Activated T-cell treated with anti-CD3 and anti-CD28 coated beads, Interleukin-2, amount 50 U/mL, for 24 hours (primary cell): Measurements from ENCODE around the gene MGAT3.

Source experiments
- DNase-seq: peaks from one replicate; pipeline ENCODE4 v3.0.0-alpha.2; 2020
- H3K27ac Mint-ChIP-seq: 2 replicates; pipeline ENCODE4 v1.8.0; 2020; ENCODE audit warnings: mild to moderate bottlenecking, mixed read lengths
- H3K27me3 Mint-ChIP-seq: 2 replicates; pipeline ENCODE4 v1.8.0; 2020; ENCODE audit warnings: mixed read lengths
- H3K36me3 Mint-ChIP-seq: 2 replicates; pipeline ENCODE4 v1.8.0; 2020; ENCODE audit warnings: low read depth, mixed read lengths
- H3K4me1 Mint-ChIP-seq: 2 replicates; pipeline ENCODE4 v1.8.0; 2020; ENCODE audit warnings: low read depth, mixed read lengths
- H3K4me3 Mint-ChIP-seq: 2 replicates; pipeline ENCODE4 v1.8.0; 2020; ENCODE audit warnings: mild to moderate bottlenecking, moderate library complexity, mixed read lengths
- H3K9me3 Mint-ChIP-seq: 2 replicates; pipeline ENCODE4 v1.8.0; 2020; ENCODE audit warnings: mixed read lengths

Gene MGAT3

DNA sequence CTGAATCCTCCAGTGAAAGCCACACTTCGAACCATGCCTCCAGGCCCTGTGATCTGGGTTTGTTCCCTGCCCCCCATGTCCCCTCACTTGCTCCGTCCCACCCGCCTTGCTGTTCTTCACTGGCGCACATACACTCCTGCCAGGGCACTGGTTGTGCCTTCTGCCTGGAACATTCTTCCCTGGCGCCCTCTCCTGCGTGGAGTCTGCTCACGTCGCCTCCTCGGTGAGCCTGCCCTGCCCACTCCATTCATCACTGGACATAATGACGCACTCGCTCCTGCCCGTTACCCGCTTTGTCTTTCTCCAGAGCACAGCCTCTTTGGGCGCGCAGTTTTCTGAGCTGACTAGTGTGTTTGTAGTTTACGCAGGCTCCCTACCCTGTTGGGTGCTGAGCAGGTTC is 24.2 kb downstream of the MGAT3 start:
- no peak overlapping the region for H3K27ac Mint-ChIP-seq
- no peak overlapping the region for H3K4me3 Mint-ChIP-seq
- DNase-seq = no peak
- H3K36me3 Mint-ChIP-seq = no peaks in the 10 kb centered on the region
- H3K27me3 Mint-ChIP-seq = no peaks in the 10 kb centered on the region
- no peaks in the 10 kb centered on the region for H3K9me3 Mint-ChIP-seq
- H3K4me1 Mint-ChIP-seq = no peaks in the 10 kb centered on the region

DNA sequence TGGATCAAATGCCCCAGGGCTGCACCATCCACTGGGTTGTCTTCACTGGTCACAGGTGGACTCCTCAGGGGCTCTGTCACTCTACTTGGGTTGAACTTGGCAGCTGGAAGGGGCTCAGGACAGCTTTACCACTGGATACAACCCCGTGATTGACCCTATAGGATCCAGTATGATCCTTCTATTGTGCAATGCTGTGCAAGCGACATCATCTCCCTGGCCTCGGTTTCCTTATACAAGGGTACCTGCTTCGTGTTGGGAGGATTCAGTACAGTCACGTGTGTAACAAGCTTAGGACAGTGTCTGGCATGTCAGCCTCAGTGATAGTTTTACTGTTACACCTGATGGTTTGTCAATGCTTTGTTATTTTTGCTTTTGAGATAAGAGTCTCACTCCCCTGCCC is 24.8 kb downstream of the MGAT3 start:
- Mint-ChIP-seq H3K4me3 (no peak overlapping the region), H3K4me1 (no peaks in the 10 kb centered on the region), H3K36me3 (no peaks in the 10 kb centered on the region), H3K27me3 (no peaks in the 10 kb centered on the region), H3K9me3 (no peaks in the 10 kb centered on the region), H3K27ac (no peak overlapping the region)
- no peak for DNase-seq

DNA sequence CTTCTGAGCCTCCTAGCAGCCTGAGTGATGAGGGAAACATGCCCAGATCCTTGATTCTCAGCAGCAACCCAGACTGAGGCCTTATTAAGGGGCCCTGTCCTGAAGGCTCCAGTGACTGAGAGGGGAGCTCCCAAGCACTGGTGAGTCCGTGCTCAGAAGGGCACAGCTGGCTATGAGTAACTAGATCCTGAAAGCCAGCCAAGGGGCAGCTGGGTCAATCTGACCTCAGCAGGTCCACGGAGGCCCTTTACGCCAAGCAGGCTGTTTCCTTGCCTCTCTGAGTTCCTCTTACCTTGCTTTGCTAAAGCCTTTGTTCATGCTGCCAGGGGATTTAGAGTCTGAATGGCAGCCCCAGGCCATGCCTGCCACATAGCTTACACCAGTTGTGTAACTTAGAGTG is 26.0 kb downstream of the MGAT3 start:
- Mint-ChIP-seq H3K4me3 (no peak overlapping the region), H3K27ac (no peak overlapping the region), H3K36me3 (no peaks in the 10 kb centered on the region)

DNA sequence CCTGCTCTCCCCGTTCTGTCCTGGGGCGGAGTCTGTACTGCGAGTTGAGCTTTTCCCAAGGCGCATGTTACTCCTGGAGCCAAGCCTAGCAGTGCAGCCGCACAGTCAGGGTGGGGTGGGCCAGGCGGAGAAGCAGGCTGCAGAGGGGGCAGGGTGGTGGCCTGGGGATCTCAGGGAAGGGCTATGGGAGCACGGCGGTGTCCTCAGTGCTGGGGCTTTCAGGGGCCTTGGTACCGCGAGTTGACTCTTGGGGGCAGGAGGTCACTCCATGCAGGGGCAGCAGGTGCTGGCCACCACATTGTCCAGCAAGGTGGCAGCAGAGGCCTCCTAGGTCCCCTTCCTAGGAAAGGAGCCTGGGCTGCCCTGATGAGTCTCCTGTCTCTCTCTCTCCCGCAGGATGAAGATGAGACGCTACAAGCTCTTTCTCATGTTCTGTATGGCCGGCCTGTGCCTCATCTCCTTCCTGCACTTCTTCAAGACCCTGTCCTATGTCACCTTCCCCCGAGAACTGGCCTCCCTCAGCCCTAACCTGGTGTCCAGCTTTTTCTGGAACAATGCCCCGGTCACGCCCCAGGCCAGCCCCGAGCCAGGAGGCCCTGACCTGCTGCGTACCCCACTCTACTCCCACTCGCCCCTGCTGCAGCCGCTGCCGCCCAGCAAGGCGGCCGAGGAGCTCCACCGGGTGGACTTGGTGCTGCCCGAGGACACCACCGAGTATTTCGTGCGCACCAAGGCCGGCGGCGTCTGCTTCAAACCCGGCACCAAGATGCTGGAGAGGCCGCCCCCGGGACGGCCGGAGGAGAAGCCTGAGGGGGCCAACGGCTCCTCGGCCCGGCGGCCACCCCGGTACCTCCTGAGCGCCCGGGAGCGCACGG is 30.4 kb downstream of the MGAT3 start:
- no peaks in the 10 kb centered on the region for H3K27me3 Mint-ChIP-seq
- DNase-seq = no peak
- no peaks in the 10 kb centered on the region for H3K36me3 Mint-ChIP-seq
- H3K4me3 Mint-ChIP-seq = no peak overlapping the region
- H3K27ac Mint-ChIP-seq = no peak overlapping the region
- H3K4me1 Mint-ChIP-seq = peaks cover 7% of the 10 kb centered on the region
- no peaks in the 10 kb centered on the region for H3K9me3 Mint-ChIP-seq

More for the DNA sequence above, 26.0 kb downstream of the MGAT3 start:
- DNase-seq = no peak
- no peaks in the 10 kb centered on the region for H3K27me3 Mint-ChIP-seq
- H3K4me1 Mint-ChIP-seq = no peaks in the 10 kb centered on the region
- H3K9me3 Mint-ChIP-seq = no peaks in the 10 kb centered on the region

DNA sequence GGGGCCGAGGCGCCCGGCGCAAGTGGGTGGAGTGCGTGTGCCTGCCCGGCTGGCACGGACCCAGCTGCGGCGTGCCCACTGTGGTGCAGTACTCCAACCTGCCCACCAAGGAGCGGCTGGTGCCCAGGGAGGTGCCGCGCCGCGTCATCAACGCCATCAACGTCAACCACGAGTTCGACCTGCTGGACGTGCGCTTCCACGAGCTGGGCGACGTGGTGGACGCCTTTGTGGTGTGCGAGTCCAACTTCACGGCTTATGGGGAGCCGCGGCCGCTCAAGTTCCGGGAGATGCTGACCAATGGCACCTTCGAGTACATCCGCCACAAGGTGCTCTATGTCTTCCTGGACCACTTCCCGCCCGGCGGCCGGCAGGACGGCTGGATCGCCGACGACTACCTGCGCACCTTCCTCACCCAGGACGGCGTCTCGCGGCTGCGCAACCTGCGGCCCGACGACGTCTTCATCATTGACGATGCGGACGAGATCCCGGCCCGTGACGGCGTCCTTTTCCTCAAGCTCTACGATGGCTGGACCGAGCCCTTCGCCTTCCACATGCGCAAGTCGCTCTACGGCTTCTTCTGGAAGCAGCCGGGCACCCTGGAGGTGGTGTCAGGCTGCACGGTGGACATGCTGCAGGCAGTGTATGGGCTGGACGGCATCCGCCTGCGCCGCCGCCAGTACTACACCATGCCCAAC is 31.2 kb downstream of the MGAT3 start:
- H3K27ac Mint-ChIP-seq = no peak overlapping the region
- H3K4me3 Mint-ChIP-seq = no peak overlapping the region
- H3K27me3 Mint-ChIP-seq = no peaks in the 10 kb centered on the region
- no peaks in the 10 kb centered on the region for H3K9me3 Mint-ChIP-seq
- peaks cover 7% of the 10 kb centered on the region for H3K4me1 Mint-ChIP-seq
- H3K36me3 Mint-ChIP-seq = no peaks in the 10 kb centered on the region
- no peak for DNase-seq

DNA sequence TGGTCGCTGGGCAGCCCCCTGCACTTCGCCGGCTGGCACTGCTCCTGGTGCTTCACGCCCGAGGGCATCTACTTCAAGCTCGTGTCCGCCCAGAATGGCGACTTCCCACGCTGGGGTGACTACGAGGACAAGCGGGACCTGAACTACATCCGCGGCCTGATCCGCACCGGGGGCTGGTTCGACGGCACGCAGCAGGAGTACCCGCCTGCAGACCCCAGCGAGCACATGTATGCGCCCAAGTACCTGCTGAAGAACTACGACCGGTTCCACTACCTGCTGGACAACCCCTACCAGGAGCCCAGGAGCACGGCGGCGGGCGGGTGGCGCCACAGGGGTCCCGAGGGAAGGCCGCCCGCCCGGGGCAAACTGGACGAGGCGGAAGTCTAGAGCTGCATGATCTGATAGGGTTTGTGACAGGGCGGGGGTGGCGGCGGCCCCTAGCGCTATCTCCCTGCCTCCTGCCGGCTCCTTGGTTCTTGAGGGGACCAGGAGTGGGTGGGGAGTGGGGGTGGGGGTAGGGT is 31.8 kb downstream of the MGAT3 start:
- H3K27ac Mint-ChIP-seq = no peak overlapping the region
- no peak overlapping the region for H3K4me3 Mint-ChIP-seq
- no peaks in the 10 kb centered on the region for H3K9me3 Mint-ChIP-seq
- H3K36me3 Mint-ChIP-seq = no peaks in the 10 kb centered on the region
- H3K27me3 Mint-ChIP-seq = no peaks in the 10 kb centered on the region
- peaks cover 9% of the 10 kb centered on the region for H3K4me1 Mint-ChIP-seq
- no peak for DNase-seq

DNA sequence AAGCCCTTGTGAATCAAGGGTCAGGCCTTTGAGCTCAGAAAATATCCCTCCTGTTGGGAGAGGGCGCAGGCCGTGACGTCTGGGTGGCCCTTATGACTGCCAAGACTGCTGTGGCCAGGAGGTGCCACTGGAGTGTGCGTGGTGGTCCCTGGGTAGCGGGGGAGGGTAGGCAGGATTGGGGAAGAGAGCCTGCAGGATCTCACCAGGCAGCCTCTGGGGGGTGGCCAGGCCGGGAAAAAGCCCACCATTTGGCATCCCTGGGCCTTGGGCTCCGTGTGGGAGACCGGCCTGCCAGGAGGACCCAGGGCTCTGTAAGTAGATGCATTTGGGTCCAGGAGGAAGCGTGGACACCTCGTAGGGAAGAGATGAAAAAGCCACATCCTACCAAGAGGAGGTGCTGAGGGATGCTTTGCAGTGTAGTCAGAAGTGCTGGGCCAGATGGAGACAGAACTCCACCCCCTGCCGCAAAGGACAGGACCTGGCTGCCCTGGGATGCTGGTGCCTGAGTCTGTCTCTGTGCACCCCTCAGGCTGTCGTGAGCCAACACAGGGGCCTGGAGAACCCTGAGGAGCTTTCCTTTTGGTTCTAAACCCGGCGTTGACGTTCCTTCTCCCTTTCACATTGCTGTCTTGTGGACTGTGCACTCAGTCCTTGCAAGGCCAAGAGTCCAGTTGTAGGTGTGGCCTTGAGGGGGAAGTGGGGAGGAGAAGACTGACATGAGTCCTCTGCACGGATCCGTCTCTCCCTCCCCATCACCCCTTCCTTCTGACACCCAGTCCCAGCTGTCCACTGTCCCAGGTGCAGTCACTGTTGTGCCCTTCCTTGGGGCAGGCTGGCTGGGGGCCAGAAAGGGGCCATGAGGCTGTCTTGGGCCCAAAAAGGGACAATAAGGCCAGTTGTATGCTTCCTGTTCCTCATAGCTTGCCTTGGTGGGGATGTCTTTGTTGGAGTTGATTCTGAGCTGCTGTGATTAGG is 32.6 kb downstream of the MGAT3 start:
- Mint-ChIP-seq H3K4me1 (peaks cover 9% of the 10 kb centered on the region), H3K27ac (no peak overlapping the region), H3K4me3 (no peak overlapping the region)

DNA sequence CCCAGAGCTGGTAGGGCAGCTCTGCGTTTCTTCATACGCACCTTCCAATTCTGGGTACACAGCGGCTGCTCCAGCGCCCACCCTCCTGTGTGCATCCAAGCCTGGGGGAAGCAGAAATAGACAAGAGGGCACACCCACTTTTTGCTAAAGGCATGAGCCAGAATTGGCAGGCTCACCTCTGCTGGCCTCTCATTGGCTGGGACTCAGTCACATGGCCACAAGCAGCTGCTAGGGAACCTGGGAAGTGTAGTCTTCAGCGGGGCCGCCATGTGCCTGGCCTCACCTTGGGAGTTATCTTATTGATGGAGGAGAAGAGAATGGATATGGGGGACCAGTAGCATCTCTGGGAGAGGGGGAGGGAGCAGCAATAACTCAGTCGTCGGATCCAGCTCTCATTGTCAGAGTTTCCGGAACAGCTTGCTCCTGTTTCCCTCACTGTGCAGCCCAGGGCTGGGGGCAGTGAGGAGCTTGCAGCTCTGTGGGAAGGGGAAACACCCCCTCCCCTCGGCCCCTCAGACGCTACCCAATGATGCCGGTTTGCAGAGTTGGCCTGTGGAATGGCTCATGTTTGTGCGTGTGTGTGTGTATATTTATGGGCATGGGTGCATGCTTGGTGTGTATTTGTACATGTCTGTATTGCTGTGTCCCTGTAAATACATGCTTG is 33.5 kb downstream of the MGAT3 start:
- Mint-ChIP-seq H3K4me3 (no peak overlapping the region), H3K36me3 (no peaks in the 10 kb centered on the region), H3K27me3 (no peaks in the 10 kb centered on the region), H3K9me3 (no peaks in the 10 kb centered on the region), H3K27ac (peak overlapping the region; percentile 23), H3K4me1 (peaks cover 9% of the 10 kb centered on the region)
- DNase-seq = peak; percentile 78

More for the DNA sequence above, 32.6 kb downstream of the MGAT3 start:
- no peak for DNase-seq
- no peaks in the 10 kb centered on the region for H3K27me3 Mint-ChIP-seq
- no peaks in the 10 kb centered on the region for H3K9me3 Mint-ChIP-seq
- no peaks in the 10 kb centered on the region for H3K36me3 Mint-ChIP-seq

DNA sequence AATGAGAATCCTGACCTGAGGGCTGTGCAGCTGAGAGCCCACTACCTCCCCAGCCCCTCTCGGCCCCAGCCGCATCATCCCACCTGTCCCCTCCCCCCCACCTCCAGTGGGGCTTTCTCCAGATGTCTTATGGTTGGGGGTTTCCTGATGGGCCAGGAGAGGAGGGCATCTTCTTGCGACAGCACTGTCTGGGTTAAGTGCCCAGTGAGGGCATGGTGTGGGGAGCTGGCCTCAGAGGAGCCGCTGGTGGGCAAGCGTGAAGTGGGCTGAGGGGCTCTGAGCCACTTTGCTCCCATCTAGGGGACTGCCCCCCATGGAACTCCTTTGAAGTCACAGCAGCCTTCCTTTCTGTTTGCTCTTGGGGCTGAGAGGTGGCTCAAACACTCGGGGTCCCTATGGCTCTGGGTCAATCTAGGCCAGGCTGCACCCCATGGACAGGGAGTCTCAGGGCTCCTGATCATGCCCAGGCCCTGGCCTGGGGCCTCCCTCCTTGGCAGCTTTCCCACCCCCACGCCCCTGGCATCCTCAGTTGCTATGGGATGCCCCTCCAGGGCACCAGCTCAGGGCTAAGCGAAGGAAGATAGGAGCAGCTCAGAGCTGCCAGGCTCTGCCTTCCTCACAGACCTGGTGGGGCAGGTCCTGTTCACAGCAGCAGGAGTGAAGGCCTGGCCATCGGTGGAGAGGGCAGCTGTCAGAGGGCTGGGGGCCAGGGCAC is 34.3 kb downstream of the MGAT3 start:
- Mint-ChIP-seq H3K36me3 (no peaks in the 10 kb centered on the region), H3K4me3 (no peak overlapping the region), H3K27me3 (no peaks in the 10 kb centered on the region), H3K9me3 (no peaks in the 10 kb centered on the region), H3K4me1 (peaks cover 9% of the 10 kb centered on the region), H3K27ac (no peak overlapping the region)
- no peak for DNase-seq

DNA sequence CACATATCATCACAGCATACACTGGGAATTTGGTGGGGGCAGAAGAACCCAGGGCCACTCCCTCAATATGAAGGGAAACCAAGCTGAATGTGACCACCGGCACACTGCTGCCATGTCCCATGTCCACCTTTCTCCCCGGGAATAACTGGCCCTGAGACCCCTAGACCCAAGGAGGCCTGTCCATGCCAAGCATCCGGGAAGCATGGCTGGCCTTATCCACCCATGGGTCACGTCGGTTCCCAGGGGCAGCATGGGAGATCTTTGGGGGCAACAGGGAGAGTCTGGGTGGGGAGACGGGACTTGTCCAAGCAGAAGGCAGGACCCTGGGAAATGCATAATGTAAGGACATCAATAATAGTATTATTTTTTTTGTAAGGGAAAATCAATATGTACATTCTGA is 34.9 kb downstream of the MGAT3 start:
- H3K4me1 Mint-ChIP-seq = peaks cover 13% of the 10 kb centered on the region
- H3K27ac Mint-ChIP-seq = no peak overlapping the region
- no peaks in the 10 kb centered on the region for H3K36me3 Mint-ChIP-seq
- DNase-seq = no peak
- H3K27me3 Mint-ChIP-seq = no peaks in the 10 kb centered on the region
- H3K9me3 Mint-ChIP-seq = no peaks in the 10 kb centered on the region
- H3K4me3 Mint-ChIP-seq = no peak overlapping the region

DNA sequence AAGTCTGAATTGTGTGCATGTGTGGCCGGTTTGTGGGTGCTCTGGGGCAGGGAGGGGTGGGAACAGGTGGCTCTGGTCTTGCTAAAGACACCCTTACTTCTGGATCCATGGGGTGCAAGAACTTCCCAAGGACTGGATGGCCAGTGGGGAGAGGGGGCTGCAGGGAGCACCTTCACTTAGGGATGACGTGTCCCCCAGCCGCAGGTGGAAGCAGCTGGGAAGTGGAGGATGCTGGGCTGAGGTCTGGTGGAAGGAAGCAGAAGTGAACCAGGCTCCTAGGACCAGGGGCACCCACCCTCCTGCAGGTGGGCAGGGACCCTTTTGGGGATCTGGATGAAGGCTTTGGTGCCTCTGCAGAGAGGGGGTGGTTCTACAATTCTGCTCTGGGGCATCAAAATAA is 35.4 kb downstream of the MGAT3 start:
- H3K4me1 Mint-ChIP-seq = peaks cover 13% of the 10 kb centered on the region
- H3K4me3 Mint-ChIP-seq = no peak overlapping the region
- H3K27ac Mint-ChIP-seq = no peak overlapping the region
- no peaks in the 10 kb centered on the region for H3K9me3 Mint-ChIP-seq
- H3K27me3 Mint-ChIP-seq = no peaks in the 10 kb centered on the region
- DNase-seq = no peak
- no peaks in the 10 kb centered on the region for H3K36me3 Mint-ChIP-seq

DNA sequence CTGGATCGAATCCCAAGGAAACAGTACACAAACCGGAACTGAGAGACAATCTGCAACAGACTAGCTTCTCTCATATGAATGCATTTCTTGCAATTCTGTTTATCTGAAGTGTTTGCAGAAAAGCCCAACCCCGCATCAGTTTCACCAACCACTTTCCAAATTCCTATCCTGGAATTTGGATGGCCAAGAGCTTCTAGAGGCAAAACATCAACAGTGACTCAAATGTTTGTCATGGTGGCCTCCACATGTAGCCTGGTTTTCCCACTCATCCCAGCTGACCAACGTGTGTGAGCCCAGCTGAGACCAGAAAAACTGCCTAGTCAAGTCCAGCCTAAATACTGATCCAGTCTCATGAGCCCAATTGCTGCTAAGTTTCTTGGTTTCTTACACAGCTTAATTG is 36.9 kb downstream of the MGAT3 start:
- no peak overlapping the region for H3K4me3 Mint-ChIP-seq
- DNase-seq = no peak
- H3K36me3 Mint-ChIP-seq = no peaks in the 10 kb centered on the region
- H3K27me3 Mint-ChIP-seq = no peaks in the 10 kb centered on the region
- no peak overlapping the region for H3K27ac Mint-ChIP-seq
- H3K4me1 Mint-ChIP-seq = peaks cover 14% of the 10 kb centered on the region
- H3K9me3 Mint-ChIP-seq = no peaks in the 10 kb centered on the region

DNA sequence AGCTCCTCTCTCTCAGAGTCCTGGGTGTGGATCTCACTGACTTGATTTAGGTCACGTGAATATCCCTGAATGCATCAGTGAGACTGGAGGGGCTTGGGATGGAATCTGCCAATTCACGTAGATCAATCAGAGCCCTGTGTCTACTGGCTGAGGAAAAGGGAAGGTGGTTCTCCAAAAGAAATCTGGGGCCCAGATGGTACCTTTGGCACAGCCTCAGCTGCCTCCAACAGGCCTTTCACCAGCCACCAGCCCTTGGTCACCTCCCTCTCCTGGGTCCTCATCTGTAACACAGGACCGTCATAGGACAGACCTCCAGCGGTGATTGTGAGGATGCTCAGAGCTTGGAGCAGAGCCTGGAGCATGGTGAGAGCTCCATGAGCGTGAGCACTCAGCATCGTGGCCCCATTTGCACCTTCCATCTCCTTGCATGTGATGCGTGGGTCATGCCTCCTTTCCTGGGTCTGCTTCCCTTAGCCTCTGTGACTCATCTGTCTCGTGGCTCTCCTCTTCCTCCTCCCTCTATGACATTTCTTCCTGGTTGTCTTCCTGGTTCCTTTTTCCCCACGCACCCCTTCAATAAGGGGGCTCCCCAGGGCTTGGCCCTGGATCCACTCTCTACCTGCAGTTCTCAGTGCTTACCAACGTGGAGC is 37.8 kb downstream of the MGAT3 start:
- H3K4me1 Mint-ChIP-seq = peaks cover 14% of the 10 kb centered on the region
- no peak overlapping the region for H3K27ac Mint-ChIP-seq
- H3K36me3 Mint-ChIP-seq = no peaks in the 10 kb centered on the region
- H3K27me3 Mint-ChIP-seq = no peaks in the 10 kb centered on the region
- H3K4me3 Mint-ChIP-seq = no peak overlapping the region
- H3K9me3 Mint-ChIP-seq = no peaks in the 10 kb centered on the region
- no peak for DNase-seq
